Stimulated activated CD4-positive, alpha-beta T cell treated with anti-CD3 and anti-CD28 coated beads, Interleukin-1b, Interleukin-23, amount 100 ng/mL, for 1 hour (primary cell): ENCODE results near the gene BANF2.
"Not testable (repeated sequence)": the region's sequence is repeated elsewhere in the genome, so short reads cannot be mapped to it uniquely, and the experiment has no call there.

Experiments used
- DNase-seq, 2 donors: peaks; one replicate each; pipeline ENCODE4 v3.0.0-alpha.2; 2020; ENCODE audit warnings: low read depth in 2 of 2

BANF2 gene

GRCh38 chr20:17766226-17766625 lies 66.5 kb downstream of the BANF2 start:
- DNase-seq: no peak

- DNase-seq: no peak
Observed at GRCh38 chr20:17767624-17768023, 67.9 kb downstream of the BANF2 start.

GRCh38 chr20:17768271-17768670 lies 68.5 kb downstream of the BANF2 start:
- no peak for DNase-seq

- not testable (repeated sequence) for DNase-seq
Observed at GRCh38 chr20:17769716-17770115, 70.0 kb downstream of the BANF2 start.

GRCh38 chr20:17771206-17772004 lies 71.6 kb downstream of the BANF2 start:
- no peak for DNase-seq

GRCh38 chr20:17772005-17772343 lies 72.2 kb downstream of the BANF2 start:
- no peak for DNase-seq

- DNase-seq: no peak
Observed at GRCh38 chr20:17773619-17774018, 73.9 kb downstream of the BANF2 start.

- DNase-seq: no peak
Observed at GRCh38 chr20:17775600-17775999, 75.8 kb downstream of the BANF2 start.

- no peak for DNase-seq
Observed at GRCh38 chr20:17776551-17776950, 76.8 kb downstream of the BANF2 start.

GRCh38 chr20:17779011-17779410 lies 79.2 kb downstream of the BANF2 start:
- not testable (repeated sequence) for DNase-seq

GRCh38 chr20:17782768-17783167 lies 83.0 kb downstream of the BANF2 start:
- DNase-seq: no peak

GRCh38 chr20:17783671-17784070 lies 83.9 kb downstream of the BANF2 start:
- DNase-seq: no peak

- no peak for DNase-seq
Observed at GRCh38 chr20:17785007-17785406, 85.2 kb downstream of the BANF2 start.
